ENCODE data around the gene IQSEC2.

IQSEC2 gene

DNA sequence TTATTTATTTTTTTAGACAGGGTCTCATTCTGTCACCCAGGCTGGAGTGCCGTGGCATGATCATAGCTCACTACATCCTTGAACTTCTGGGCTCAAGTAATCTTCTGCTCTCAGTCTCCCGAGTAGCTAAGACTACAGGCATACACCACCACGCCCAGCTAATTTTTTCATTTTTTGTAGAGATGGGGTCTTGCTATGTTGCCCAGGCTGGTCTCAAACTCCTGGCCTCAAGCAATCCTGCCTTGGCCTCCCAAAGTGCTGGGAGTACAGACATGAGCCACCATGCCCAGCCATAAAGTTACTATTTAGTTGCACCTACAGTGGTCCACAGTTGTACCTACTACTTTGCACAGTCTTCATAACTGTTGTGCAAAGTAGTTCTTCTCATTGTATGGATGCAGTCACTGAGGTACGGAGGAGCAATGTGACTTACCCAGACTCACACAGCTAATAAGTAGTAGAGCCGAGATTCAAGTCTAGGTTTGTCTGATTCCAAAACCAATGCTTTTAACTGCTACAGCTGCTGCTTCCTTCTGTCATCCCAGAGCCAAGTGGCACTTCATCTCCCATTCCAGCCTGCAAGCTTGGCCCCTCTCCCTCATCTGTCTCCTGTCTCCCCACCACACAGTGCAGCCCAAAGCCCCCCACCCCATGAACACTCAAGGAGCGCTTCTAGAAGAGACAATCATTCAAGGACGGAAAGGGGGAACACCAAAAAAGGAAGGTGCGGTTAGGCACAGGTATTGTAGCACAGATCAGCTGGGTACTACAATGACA lies 24.0 kb upstream of the IQSEC2 start:
- POLR2A ChIA-PET, result no interaction called here
- no peak overlapping the region for H3K27ac ChIP-seq (ENCODE audit: extremely low read depth, low read depth, low read length)
- no peaks in the 10 kb centered on the region for H3K36me3 ChIP-seq (ENCODE audit: control insufficient read depth in 2 of 2, insufficient read depth in 1 of 2, low read length in 2 of 2)
- H3K4me3 ChIP-seq (ENCODE audit: low read depth, low read length), result no peak overlapping the region
- H3K9me3 ChIP-seq (ENCODE audit: control insufficient read depth, insufficient read depth, low read depth, low read length), result no peaks in the 10 kb centered on the region
- CTCF ChIA-PET, result interaction anchor here (0.5 to 14.4 kb wide), 10 partner anchors 9 to 450 kb away, joined by 3 to 153 read pairs (median 6); partner anchors contain the start of gene IQSEC2
- no peak for TF ChIP-seq ZBTB1 (tag by site-specific recombination; IDR thresholded peaks at IDR 0.05)
- peak; percentile 92 for TF ChIP-seq ZNF121 (tag by site-specific recombination; IDR thresholded peaks at IDR 0.05)
- H3K4me1 ChIP-seq (ENCODE audit: control insufficient read depth, insufficient read depth, low read length), result no peaks in the 10 kb centered on the region

DNA sequence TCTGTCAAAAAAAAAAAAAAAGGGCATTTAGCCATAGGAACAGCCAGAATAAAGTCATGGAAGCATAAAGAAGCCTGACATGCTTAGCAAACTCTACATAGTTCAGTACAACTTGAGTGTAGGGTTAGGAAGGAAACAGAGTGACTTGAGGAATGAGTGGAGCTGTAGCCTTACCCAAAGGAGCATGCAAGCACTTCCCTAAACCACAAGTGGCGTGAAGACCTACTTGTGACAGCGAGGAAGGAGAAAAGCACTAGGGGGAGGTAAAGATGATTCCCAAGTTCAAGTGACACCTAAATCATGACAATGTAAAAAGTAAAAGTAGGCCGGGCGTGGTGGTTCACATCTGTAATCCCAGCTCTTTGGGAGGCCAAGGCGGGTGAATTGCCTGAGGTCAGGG lies 21.8 kb upstream of the IQSEC2 start:
- POLR2A ChIA-PET, result no interaction called here
- Histone ChIP-seq H3K36me3 (ENCODE audit: control insufficient read depth in 2 of 2, insufficient read depth in 1 of 2, low read length in 2 of 2) (no peaks in the 10 kb centered on the region), H3K4me3 (ENCODE audit: low read depth, low read length) (no peak overlapping the region), H3K9me3 (ENCODE audit: control insufficient read depth, insufficient read depth, low read depth, low read length) (no peaks in the 10 kb centered on the region), H3K27ac (ENCODE audit: extremely low read depth, low read depth, low read length) (no peak overlapping the region), H3K4me1 (ENCODE audit: control insufficient read depth, insufficient read depth, low read length) (no peaks in the 10 kb centered on the region)
- TF ChIP-seq, protein P1, sequence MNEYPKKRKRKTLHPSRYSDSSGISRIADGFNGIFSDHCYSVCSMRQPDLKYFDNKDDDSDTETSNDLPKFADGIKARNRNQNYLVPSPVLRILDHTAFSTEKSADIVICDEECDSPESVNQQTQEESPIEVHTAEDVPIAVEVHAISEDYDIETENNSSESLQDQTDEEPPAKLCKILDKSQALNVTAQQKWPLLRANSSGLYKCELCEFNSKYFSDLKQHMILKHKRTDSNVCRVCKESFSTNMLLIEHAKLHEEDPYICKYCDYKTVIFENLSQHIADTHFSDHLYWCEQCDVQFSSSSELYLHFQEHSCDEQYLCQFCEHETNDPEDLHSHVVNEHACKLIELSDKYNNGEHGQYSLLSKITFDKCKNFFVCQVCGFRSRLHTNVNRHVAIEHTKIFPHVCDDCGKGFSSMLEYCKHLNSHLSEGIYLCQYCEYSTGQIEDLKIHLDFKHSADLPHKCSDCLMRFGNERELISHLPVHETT (tag by site-specific recombination; IDR thresholded peaks at IDR 0.05), result no peak
- TF ChIP-seq ZNF112 (tag by site-specific recombination; IDR thresholded peaks at IDR 0.05) (no peak), ZNF555 (tag by site-specific recombination; conservative IDR thresholded peaks at IDR 0.05) (no peak), KLF1 (tag by site-specific recombination; IDR thresholded peaks at IDR 0.05) (no peak), ZNF48 (tag by site-specific recombination; IDR thresholded peaks at IDR 0.05) (no peak), ZNF473 (tag by site-specific recombination; IDR thresholded peaks at IDR 0.05) (no peak), MYNN (tag by site-specific recombination; IDR thresholded peaks at IDR 0.05; ENCODE audit: borderline replicate concordance) (no peak), SCRT2 (tag by site-specific recombination; IDR thresholded peaks at IDR 0.05) (no peak), ZBTB1 (tag by site-specific recombination; IDR thresholded peaks at IDR 0.05) (no peak), ZNF777 (tag by site-specific recombination; IDR thresholded peaks at IDR 0.05; ENCODE audit: borderline replicate concordance) (no peak), ZNF214 (tag by site-specific recombination; IDR thresholded peaks at IDR 0.05; ENCODE audit: borderline replicate concordance) (no peak), ZNF544 (tag by site-specific recombination; IDR thresholded peaks at IDR 0.05) (no peak), ZNF521 (tag by site-specific recombination; IDR thresholded peaks at IDR 0.05) (no peak), ZBTB17 (tag by site-specific recombination; IDR thresholded peaks at IDR 0.05) (no peak), ZNF558 (tag by site-specific recombination; IDR thresholded peaks at IDR 0.05) (no peak), ZNF174 (tag by site-specific recombination; IDR thresholded peaks at IDR 0.05) (no peak), TRIM28 (IDR thresholded peaks at IDR 0.05; ENCODE audit: borderline replicate concordance, low read length) (no peak)
- TF ChIP-seq, protein P2, sequence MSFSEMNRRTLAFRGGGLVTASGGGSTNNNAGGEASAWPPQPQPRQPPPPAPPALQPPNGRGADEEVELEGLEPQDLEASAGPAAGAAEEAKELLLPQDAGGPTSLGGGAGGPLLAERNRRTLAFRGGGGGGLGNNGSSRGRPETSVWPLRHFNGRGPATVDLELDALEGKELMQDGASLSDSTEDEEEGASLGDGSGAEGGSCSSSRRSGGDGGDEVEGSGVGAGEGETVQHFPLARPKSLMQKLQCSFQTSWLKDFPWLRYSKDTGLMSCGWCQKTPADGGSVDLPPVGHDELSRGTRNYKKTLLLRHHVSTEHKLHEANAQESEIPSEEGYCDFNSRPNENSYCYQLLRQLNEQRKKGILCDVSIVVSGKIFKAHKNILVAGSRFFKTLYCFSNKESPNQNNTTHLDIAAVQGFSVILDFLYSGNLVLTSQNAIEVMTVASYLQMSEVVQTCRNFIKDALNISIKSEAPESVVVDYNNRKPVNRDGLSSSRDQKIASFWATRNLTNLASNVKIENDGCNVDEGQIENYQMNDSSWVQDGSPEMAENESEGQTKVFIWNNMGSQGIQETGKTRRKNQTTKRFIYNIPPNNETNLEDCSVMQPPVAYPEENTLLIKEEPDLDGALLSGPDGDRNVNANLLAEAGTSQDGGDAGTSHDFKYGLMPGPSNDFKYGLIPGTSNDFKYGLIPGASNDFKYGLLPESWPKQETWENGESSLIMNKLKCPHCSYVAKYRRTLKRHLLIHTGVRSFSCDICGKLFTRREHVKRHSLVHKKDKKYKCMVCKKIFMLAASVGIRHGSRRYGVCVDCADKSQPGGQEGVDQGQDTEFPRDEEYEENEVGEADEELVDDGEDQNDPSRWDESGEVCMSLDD (tag by site-specific recombination; IDR thresholded peaks at IDR 0.05), result no peak
- TF ChIP-seq, protein P3, sequence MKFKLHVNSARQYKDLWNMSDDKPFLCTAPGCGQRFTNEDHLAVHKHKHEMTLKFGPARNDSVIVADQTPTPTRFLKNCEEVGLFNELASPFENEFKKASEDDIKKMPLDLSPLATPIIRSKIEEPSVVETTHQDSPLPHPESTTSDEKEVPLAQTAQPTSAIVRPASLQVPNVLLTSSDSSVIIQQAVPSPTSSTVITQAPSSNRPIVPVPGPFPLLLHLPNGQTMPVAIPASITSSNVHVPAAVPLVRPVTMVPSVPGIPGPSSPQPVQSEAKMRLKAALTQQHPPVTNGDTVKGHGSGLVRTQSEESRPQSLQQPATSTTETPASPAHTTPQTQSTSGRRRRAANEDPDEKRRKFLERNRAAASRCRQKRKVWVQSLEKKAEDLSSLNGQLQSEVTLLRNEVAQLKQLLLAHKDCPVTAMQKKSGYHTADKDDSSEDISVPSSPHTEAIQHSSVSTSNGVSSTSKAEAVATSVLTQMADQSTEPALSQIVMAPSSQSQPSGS (tag by site-specific recombination; IDR thresholded peaks at IDR 0.05; ENCODE audit: low read depth), result no peak
- TF ChIP-seq, protein P4, sequence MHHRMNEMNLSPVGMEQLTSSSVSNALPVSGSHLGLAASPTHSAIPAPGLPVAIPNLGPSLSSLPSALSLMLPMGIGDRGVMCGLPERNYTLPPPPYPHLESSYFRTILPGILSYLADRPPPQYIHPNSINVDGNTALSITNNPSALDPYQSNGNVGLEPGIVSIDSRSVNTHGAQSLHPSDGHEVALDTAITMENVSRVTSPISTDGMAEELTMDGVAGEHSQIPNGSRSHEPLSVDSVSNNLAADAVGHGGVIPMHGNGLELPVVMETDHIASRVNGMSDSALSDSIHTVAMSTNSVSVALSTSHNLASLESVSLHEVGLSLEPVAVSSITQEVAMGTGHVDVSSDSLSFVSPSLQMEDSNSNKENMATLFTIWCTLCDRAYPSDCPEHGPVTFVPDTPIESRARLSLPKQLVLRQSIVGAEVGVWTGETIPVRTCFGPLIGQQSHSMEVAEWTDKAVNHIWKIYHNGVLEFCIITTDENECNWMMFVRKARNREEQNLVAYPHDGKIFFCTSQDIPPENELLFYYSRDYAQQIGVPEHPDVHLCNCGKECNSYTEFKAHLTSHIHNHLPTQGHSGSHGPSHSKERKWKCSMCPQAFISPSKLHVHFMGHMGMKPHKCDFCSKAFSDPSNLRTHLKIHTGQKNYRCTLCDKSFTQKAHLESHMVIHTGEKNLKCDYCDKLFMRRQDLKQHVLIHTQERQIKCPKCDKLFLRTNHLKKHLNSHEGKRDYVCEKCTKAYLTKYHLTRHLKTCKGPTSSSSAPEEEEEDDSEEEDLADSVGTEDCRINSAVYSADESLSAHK (tag by site-specific recombination; IDR thresholded peaks at IDR 0.05), result no peak
- CTCF ChIA-PET, result interaction anchor here (0.7 to 14.4 kb wide), 6 partner anchors 9 to 280 kb away, joined by 3 to 153 read pairs (median 9); partner anchors contain the start of gene IQSEC2
